ENCODE results near the gene PLCL2.

DNA sequence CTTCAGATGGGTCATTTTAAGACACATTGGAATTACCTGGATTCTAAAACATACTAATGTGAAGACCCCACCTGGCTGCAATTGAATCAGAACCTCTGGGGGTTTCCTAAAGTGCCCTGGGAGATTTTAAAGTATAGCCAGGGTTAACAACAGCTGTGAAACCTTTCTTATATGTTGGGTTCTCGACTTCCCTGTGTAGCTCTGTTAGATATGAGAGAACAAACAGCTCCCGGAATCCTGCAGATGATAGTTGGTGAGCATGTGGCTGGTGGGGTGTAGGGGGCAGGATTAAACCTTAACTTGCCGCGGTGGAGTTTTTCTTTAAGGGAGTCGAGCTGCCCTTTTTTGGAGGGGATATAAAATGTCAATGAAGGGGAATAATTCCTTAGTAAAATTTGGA lies 12.1 kb downstream of the PLCL2 start:
- no peak for TF ChIP-seq POLR2AphosphoS5 (IDR thresholded peaks at IDR 0.05; ENCODE audit: low read depth, low read length)
- TF ChIP-seq POLR2A (IDR thresholded peaks at IDR 0.05; ENCODE audit: low read depth, low read length) = no peak
- no peak for TF ChIP-seq TAF1 (IDR thresholded peaks at IDR 0.05; ENCODE audit: borderline replicate concordance, low read depth, low read length)
